BE2C (cell line): Measurements from ENCODE around the gene NGLY1.

Source experiments
- DNase-seq: peaks from one replicate; pipeline ENCODE4 v3.0.0-alpha.2; 2020
- H3K27me3 ChIP-seq: fragments of 250-450 bp; sonication (Bioruptor Pico); 2 replicates; pipeline ENCODE4 v1.5.1; 2020; ENCODE audit warnings: mild to moderate bottlenecking
- H3K36me3 ChIP-seq: fragments of 250-450 bp; sonication (Bioruptor Pico); 2 replicates; pipeline ENCODE4 v1.5.1; 2020; ENCODE audit warnings: mild to moderate bottlenecking
- H3K4me1 ChIP-seq: fragments of 250-450 bp; sonication (Bioruptor Pico); 2 replicates; pipeline ENCODE4 v1.5.1; 2020
- H3K4me3 ChIP-seq: 2 replicates; pipeline ENCODE4 v1.5.1; 2011; ENCODE audit warnings: low read depth, low read length
- H3K9me3 ChIP-seq: fragments of 250-450 bp; sonication (Bioruptor Pico); 2 replicates; pipeline ENCODE4 v1.5.1; 2020
- CTCF ChIP-seq: IDR thresholded peaks from 2 replicates; pipeline ENCODE4 v1.5.1; 2012; ENCODE audit warnings: mild to moderate bottlenecking, low read depth, low read length

NGLY1 gene

GRCh38 chr3:25821746-25822573 lies 38.7 kb upstream of the NGLY1 start:
- Histone ChIP-seq H3K4me1 (no peaks in the 10 kb centered on the region), H3K27me3 (no peaks in the 10 kb centered on the region), H3K36me3 (no peaks in the 10 kb centered on the region), H3K4me3 (no peak overlapping the region), H3K9me3 (no peaks in the 10 kb centered on the region)
- no peak for TF ChIP-seq CTCF
- DNase-seq: no peak

GRCh38 chr3:25820816-25821486 lies 37.7 kb upstream of the NGLY1 start:
- Histone ChIP-seq H3K4me3 (no peak overlapping the region), H3K4me1 (no peaks in the 10 kb centered on the region), H3K9me3 (no peaks in the 10 kb centered on the region), H3K36me3 (no peaks in the 10 kb centered on the region), H3K27me3 (no peaks in the 10 kb centered on the region)
- no peak for TF ChIP-seq CTCF
- DNase-seq: no peak

GRCh38 chr3:25820366-25820765 lies 37.1 kb upstream of the NGLY1 start:
- no peaks in the 10 kb centered on the region for H3K4me1 ChIP-seq
- H3K4me3 ChIP-seq: no peak overlapping the region
- TF ChIP-seq CTCF: no peak
- H3K27me3 ChIP-seq: no peaks in the 10 kb centered on the region
- no peaks in the 10 kb centered on the region for H3K36me3 ChIP-seq
- H3K9me3 ChIP-seq: no peaks in the 10 kb centered on the region
- no peak for DNase-seq

GRCh38 chr3:25818335-25818734 lies 35.1 kb upstream of the NGLY1 start:
- no peaks in the 10 kb centered on the region for H3K27me3 ChIP-seq
- no peak for DNase-seq
- no peaks in the 10 kb centered on the region for H3K9me3 ChIP-seq
- no peak for TF ChIP-seq CTCF
- H3K4me3 ChIP-seq: no peak overlapping the region
- no peaks in the 10 kb centered on the region for H3K36me3 ChIP-seq
- no peaks in the 10 kb centered on the region for H3K4me1 ChIP-seq

- Histone ChIP-seq H3K4me3 (no peak overlapping the region), H3K36me3 (no peaks in the 10 kb centered on the region), H3K4me1 (no peaks in the 10 kb centered on the region), H3K9me3 (no peaks in the 10 kb centered on the region), H3K27me3 (no peaks in the 10 kb centered on the region)
- no peak for DNase-seq
- no peak for TF ChIP-seq CTCF
These were observed 34.4 kb upstream of the NGLY1 start for GRCh38 chr3:25817638-25818037.

GRCh38 chr3:25817107-25817506 lies 33.9 kb upstream of the NGLY1 start:
- Histone ChIP-seq H3K4me3 (no peak overlapping the region), H3K4me1 (no peaks in the 10 kb centered on the region), H3K27me3 (no peaks in the 10 kb centered on the region), H3K36me3 (no peaks in the 10 kb centered on the region), H3K9me3 (no peaks in the 10 kb centered on the region)
- no peak for DNase-seq
- no peak for TF ChIP-seq CTCF
